ENCODE results near the gene CYREN.
"Not testable (repeated sequence)": the region's sequence is repeated elsewhere in the genome, so short reads cannot be mapped to it uniquely, and the experiment has no call there.

Gene CYREN

DNA sequence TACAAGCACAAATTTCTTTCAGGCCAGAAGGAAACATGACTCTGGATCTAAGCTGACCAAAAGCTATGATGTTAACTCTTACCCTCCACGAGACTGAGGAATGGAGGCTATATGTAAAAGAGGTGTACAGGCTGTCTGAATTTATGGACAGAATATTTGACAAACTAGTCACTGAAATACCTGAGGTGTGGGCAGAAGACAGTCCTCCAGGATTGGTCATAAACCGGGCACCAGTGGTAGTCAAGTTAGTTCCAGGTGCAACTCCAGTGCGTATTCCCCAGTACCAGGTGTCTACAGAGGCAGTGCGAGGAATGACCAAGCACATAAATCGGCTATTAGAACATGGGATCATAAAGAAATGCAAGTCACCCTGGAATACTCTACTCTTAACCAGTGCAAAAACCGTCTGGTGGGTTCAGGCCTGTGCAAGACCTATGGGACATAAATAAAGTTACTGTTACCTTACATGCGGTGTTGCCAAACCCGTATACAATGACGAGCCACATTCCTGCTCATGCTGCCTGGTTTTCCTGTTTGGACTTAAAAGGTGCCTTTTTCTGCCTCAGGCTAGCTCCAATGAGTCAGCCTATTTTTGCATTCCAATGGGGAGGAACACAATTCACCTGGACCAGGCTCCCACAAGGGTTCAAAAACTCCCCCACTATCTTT lies 6.7 kb upstream of the CYREN start:
- Histone ChIP-seq H3K4me1 (ENCODE audit: control insufficient read depth, insufficient read depth, low read length, poor library complexity, severe bottlenecking) (no peaks in the 10 kb centered on the region), H3K36me3 (ENCODE audit: control insufficient read depth, insufficient read depth, low read length) (no peaks in the 10 kb centered on the region), H3K9me3 (ENCODE audit: control insufficient read depth, low read length) (peaks cover 35% of the 10 kb centered on the region), H3K4me3 (ENCODE audit: extremely low read depth, insufficient read depth, low read length, poor library complexity, severe bottlenecking) (no peak overlapping the region), H3K27ac (ENCODE audit: low read depth, low read length, severe bottlenecking) (no peak overlapping the region)
- 93 to 96% methylated on average over 7 to 9 of the region's 9 CpGs for WGBS, 2 experiments (ENCODE audit: insufficient coverage in 2 of 2)

DNA sequence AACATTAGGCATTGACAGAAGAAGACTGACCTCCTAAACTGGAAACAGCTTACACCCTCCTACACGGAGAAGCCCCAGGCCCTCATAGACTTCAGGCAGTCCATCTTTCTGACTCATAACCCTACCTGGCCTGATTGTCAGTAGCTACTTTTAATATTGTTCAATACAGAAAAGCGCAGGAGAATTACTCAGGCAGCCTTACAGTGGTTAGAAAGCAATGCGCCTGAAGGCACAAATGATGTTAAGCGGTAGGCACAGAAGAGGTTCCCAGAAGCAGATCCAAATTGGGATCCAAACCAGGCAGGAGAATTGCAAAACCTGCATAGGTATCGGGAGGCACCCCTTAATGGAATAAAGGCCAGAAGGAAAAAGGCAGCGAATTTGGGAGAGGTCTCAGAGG lies 5.4 kb upstream of the CYREN start:
- Histone ChIP-seq H3K27ac (ENCODE audit: low read depth, low read length, severe bottlenecking) (no peak overlapping the region), H3K36me3 (ENCODE audit: control insufficient read depth, insufficient read depth, low read length) (no peaks in the 10 kb centered on the region), H3K4me3 (ENCODE audit: extremely low read depth, insufficient read depth, low read length, poor library complexity, severe bottlenecking) (no peak overlapping the region), H3K4me1 (ENCODE audit: control insufficient read depth, insufficient read depth, low read length, poor library complexity, severe bottlenecking) (peaks cover 3% of the 10 kb centered on the region), H3K9me3 (ENCODE audit: control insufficient read depth, low read length) (peaks cover 23% of the 10 kb centered on the region)
- WGBS, 2 experiments (ENCODE audit: insufficient coverage in 2 of 2): 90 to 94% methylated on average over 6 of the region's 6 CpGs

DNA sequence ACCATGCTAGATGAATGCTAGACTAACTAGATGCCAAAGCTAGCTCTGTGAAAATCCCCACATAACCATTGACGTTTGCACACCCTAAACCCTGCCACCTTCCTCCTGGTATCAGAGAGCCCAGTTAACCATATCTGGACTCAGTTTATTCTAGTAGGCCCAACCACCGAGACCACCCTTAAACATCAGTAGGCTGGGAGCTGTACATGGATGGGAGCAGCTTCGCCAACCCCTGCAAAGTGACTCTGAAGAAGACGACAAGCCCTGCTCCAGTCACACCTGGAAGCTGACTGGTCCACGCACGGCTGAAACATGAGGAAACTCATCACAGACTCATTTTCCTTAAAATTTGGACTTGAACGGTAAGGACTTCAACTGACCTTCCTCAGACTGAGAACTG lies 4.4 kb upstream of the CYREN start:
- H3K36me3 ChIP-seq (ENCODE audit: control insufficient read depth, insufficient read depth, low read length): no peaks in the 10 kb centered on the region

DNA sequence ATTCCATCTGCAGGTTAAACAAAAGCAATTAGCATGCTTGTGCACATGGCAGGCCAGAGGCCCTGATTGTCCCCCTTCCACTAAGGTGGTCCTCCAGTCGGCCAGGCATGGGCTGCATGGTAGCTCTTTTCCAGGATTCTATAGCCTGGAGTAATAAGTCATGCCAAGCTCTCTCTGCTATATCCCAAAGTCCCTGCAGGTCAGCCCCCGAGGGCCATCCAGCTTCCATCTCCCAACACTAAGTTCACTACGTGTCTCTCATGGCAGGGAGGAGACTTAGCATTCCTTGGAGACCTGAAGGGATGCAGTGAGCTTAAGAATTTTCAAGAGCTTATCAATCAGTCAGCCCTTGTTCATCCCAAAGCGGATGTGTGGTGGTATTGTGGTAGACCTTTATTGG lies 3.4 kb upstream of the CYREN start:
- H3K36me3 ChIP-seq (ENCODE audit: control insufficient read depth, insufficient read depth, low read length); H3K4me3 ChIP-seq (ENCODE audit: extremely low read depth, insufficient read depth, low read length, poor library complexity, severe bottlenecking); H3K27ac ChIP-seq (ENCODE audit: low read depth, low read length, severe bottlenecking); H3K9me3 ChIP-seq (ENCODE audit: control insufficient read depth, low read length); H3K4me1 ChIP-seq (ENCODE audit: control insufficient read depth, insufficient read depth, low read length, poor library complexity, severe bottlenecking): not testable (repeated sequence)
- 93 to 100% methylated on average over 1 to 2 of the region's 4 CpGs for WGBS, 2 experiments (ENCODE audit: insufficient coverage in 2 of 2)

More for the DNA sequence above, 4.4 kb upstream of the CYREN start:
- 95 to 100% methylated on average over 1 to 2 of the region's 7 CpGs for WGBS, 2 experiments (ENCODE audit: insufficient coverage in 2 of 2)
- Histone ChIP-seq H3K4me1 (ENCODE audit: control insufficient read depth, insufficient read depth, low read length, poor library complexity, severe bottlenecking) (peaks cover 3% of the 10 kb centered on the region), H3K27ac (ENCODE audit: low read depth, low read length, severe bottlenecking) (no peak overlapping the region), H3K9me3 (ENCODE audit: control insufficient read depth, low read length) (peaks cover 14% of the 10 kb centered on the region), H3K4me3 (ENCODE audit: extremely low read depth, insufficient read depth, low read length, poor library complexity, severe bottlenecking) (no peak overlapping the region)

DNA sequence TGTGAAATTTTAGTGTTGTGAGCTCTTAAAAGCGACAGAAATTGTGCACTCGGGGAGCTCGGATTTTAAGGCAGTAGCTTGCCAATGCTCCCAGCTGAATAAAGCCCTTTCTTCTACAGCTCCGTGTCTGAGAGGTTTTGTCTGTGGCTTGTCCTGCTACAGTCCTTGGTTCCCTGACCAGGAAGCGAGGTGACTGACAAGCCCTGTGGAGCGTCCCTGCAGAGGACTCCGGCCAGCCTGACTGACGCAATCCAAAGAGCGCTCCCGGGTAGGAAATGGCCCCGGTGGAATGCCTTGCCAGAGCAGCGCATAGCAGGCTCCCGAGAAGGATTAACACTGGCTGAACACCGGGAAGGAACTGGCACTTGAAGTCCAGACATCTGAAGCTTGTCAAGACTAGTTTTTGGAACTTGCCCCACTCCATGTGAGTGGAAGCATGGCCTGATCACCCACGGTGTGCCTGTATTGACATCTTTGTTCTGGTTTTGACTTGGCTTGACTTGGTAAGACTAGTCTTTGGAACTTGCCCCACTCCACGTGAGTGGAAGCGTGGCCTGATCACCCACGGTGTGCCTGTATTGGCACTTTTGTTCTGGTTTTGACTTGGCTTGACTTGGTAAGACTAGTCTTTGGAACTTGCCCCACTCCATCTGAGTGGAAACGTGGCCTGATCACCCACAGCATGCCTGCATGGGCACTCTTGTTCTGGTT lies 1.2 kb upstream of the CYREN start:
- not testable (repeated sequence) for H3K9me3 ChIP-seq (ENCODE audit: control insufficient read depth, low read length); H3K27ac ChIP-seq (ENCODE audit: low read depth, low read length, severe bottlenecking); H3K4me3 ChIP-seq (ENCODE audit: extremely low read depth, insufficient read depth, low read length, poor library complexity, severe bottlenecking)
- Histone ChIP-seq H3K4me1 (ENCODE audit: control insufficient read depth, insufficient read depth, low read length, poor library complexity, severe bottlenecking) (peaks cover 12% of the 10 kb centered on the region), H3K36me3 (ENCODE audit: control insufficient read depth, insufficient read depth, low read length) (peaks cover 26% of the 10 kb centered on the region)
- 92% methylated on average over 16 to 18 of the region's 19 CpGs for WGBS, 2 experiments (ENCODE audit: insufficient coverage in 2 of 2)

DNA sequence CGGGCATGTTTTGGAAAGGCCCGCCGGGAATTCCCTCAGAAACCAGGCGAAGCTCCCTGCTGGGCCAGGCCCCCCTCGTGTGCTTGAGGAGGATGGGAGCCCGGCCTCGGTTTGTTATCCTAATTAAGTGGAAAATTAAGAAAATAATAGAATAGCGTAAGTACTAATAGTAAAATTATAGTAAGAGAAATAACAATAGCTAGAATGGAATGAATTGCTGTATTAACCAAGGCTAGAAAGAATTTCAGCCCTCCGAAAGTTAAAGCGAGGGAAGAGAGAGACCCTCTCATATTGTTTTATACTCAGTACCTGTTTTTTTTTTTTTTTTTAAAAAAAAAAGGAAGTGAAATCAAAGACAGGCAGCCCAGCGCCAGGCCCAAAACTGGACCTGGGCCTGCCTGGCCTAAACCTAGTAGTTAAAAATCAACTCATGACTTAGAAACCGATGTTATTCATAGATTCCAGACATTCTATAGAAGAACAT lies 533 bp upstream of the CYREN start:
- H3K27ac ChIP-seq (ENCODE audit: low read depth, low read length, severe bottlenecking): peak overlapping the region; percentile 92
- not testable (repeated sequence) for H3K9me3 ChIP-seq (ENCODE audit: control insufficient read depth, low read length)

DNA sequence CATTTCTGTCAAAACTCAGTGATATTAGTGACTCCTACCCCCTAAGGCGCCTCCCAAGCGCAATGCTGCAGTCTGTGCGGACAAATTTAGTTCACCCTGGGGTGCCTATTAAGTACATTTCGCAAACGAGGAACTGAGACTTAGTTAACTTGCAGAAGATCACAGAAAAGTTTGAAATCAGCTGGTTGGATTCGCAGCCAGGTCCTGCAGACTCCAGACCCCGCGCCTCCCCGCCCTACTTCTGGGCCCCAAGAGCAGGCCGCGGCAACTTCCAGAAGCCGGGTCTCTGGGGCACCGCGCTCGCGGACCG lies 588 bp downstream of the CYREN start:
- 0 to 2% methylated on average over 9 to 13 of the region's 17 CpGs for WGBS, 2 experiments (ENCODE audit: insufficient coverage in 2 of 2)
- peak overlapping the region; percentile 84 for H3K4me3 ChIP-seq (ENCODE audit: extremely low read depth, insufficient read depth, low read length, poor library complexity, severe bottlenecking)

More for the DNA sequence above, 533 bp upstream of the CYREN start:
- WGBS, 2 experiments (ENCODE audit: insufficient coverage in 2 of 2): 0 to 4% methylated on average over 3 to 4 of the region's 12 CpGs
- Histone ChIP-seq H3K36me3 (ENCODE audit: control insufficient read depth, insufficient read depth, low read length) (peaks cover 33% of the 10 kb centered on the region), H3K4me3 (ENCODE audit: extremely low read depth, insufficient read depth, low read length, poor library complexity, severe bottlenecking) (peak overlapping the region; percentile 84), H3K4me1 (ENCODE audit: control insufficient read depth, insufficient read depth, low read length, poor library complexity, severe bottlenecking) (peaks cover 12% of the 10 kb centered on the region)

DNA sequence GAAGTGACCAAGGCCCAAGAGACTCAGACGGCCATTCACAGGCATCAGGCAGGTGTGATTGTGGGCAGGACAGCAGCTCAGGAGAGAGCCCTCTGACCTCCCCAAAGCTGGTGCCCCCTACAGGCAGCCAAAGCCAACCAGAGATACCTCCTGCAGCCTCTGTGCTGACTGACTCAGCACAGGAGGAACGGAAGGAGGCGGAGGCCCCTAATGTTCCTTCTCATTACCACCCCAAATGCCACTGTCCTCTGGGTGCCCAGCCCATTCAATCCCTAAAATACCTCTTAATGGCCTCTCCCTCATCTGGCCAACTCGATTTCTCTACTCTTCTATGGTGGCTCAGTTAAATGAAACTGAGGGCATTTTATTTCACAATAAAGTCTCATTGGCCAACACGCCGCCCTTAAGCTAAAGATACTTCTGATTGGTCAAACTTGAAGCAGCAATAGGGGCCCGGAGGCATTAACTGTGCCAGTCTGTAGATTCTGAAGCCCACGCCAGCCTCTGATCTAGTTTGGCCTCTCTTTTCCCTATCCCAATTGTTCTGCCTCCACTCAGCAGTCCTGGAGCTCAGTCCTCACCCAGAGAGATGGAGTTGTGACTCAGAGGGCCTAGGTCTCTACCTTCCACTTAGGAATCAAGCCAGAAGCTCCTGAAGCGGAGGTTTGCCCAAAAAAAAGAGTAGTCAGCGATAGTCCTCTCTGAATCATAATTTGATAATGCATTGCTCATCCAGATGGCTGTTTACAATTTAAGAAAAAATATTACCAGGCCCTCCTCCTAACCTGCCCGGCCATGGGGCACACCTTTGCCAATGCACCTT lies 1.2 kb downstream of the CYREN start:
- H3K36me3 ChIP-seq (ENCODE audit: control insufficient read depth, insufficient read depth, low read length): peaks cover 50% of the 10 kb centered on the region
- H3K4me1 ChIP-seq (ENCODE audit: control insufficient read depth, insufficient read depth, low read length, poor library complexity, severe bottlenecking): peaks cover 12% of the 10 kb centered on the region
- peak overlapping the region; percentile 84 for H3K4me3 ChIP-seq (ENCODE audit: extremely low read depth, insufficient read depth, low read length, poor library complexity, severe bottlenecking)
- WGBS, 2 experiments (ENCODE audit: insufficient coverage in 2 of 2): 69 to 72% methylated on average over 7 to 9 of the region's 11 CpGs
- H3K9me3 ChIP-seq (ENCODE audit: control insufficient read depth, low read length): no peaks in the 10 kb centered on the region
- H3K27ac ChIP-seq (ENCODE audit: low read depth, low read length, severe bottlenecking): peak overlapping the region; percentile 92

More for the DNA sequence above, 588 bp downstream of the CYREN start:
- Histone ChIP-seq H3K27ac (ENCODE audit: low read depth, low read length, severe bottlenecking) (peak overlapping the region; percentile 92), H3K4me1 (ENCODE audit: control insufficient read depth, insufficient read depth, low read length, poor library complexity, severe bottlenecking) (peaks cover 12% of the 10 kb centered on the region), H3K9me3 (ENCODE audit: control insufficient read depth, low read length) (no peaks in the 10 kb centered on the region), H3K36me3 (ENCODE audit: control insufficient read depth, insufficient read depth, low read length) (peaks cover 44% of the 10 kb centered on the region)

DNA sequence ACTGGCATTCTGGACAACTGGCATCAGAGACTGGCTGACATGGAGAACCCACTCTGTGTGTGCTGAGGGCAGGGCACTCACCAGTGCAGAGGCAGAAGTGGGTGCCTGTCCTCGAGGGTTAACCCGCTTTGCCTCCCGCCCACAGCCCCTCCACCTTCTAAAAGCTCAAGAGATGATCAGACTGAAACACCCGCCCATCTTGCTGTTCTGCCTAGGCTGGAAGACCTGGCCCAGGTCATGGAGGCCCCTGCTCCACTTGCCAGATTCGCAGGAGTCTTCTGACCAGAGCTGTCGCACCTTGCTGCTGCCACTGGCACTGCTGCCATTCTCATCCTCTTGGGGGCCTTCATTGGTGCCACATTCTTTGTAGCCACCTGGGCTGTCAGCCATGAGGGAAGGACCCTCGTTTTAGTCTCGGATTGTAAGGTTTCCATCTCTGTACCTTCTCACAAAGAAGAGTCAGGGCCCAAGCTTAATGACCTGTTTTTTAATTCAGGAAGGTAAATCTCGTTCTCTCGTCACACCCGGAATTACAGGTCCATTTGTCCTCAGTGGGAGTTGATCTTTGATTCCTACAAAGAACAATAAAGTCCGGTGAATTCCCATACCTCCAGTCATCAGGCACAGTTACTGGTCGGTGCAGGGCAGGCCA lies 1.9 kb downstream of the CYREN start:
- no peaks in the 10 kb centered on the region for H3K9me3 ChIP-seq (ENCODE audit: control insufficient read depth, low read length)
- WGBS, 2 experiments (ENCODE audit: insufficient coverage in 2 of 2): 89 to 96% methylated on average over 11 to 12 of the region's 13 CpGs
- H3K36me3 ChIP-seq (ENCODE audit: control insufficient read depth, insufficient read depth, low read length): peaks cover 57% of the 10 kb centered on the region
- no peak overlapping the region for H3K27ac ChIP-seq (ENCODE audit: low read depth, low read length, severe bottlenecking)
- H3K4me1 ChIP-seq (ENCODE audit: control insufficient read depth, insufficient read depth, low read length, poor library complexity, severe bottlenecking): peaks cover 12% of the 10 kb centered on the region
- no peak overlapping the region for H3K4me3 ChIP-seq (ENCODE audit: extremely low read depth, insufficient read depth, low read length, poor library complexity, severe bottlenecking)

DNA sequence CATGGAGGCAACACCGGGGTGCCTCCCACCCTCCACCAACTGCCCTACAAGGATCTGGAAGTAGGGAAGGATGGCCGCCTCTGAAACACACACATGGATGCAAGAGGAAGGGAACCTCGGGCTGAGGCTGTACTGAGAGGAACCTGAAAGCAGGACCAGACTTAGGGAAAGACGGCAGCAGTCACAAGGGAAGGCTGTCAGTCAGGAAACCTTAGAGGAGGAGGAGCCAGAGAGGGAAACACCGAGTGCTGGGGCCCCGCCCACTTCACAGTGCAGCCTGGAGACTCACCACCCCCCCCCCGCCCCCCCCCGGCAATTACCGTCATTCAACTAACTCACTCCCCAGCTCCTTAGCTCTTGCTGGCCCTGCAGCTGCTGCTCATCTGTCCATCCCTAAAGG lies 2.5 kb downstream of the CYREN start:
- Histone ChIP-seq H3K27ac (ENCODE audit: low read depth, low read length, severe bottlenecking) (no peak overlapping the region), H3K36me3 (ENCODE audit: control insufficient read depth, insufficient read depth, low read length) (peaks cover 59% of the 10 kb centered on the region), H3K9me3 (ENCODE audit: control insufficient read depth, low read length) (no peaks in the 10 kb centered on the region), H3K4me1 (ENCODE audit: control insufficient read depth, insufficient read depth, low read length, poor library complexity, severe bottlenecking) (peaks cover 12% of the 10 kb centered on the region), H3K4me3 (ENCODE audit: extremely low read depth, insufficient read depth, low read length, poor library complexity, severe bottlenecking) (no peak overlapping the region)
- WGBS, 2 experiments (ENCODE audit: insufficient coverage in 2 of 2): 83 to 94% methylated on average over 2 of the region's 9 CpGs

Data from mesodermal cell (in vitro differentiated cells).